ENCODE measurements around the gene TEP1. TPM values are rescaled to one million over a fixed set of nuclear protein-coding genes. Genes with fewer than 3 reads are reported as not detected.

Gene TEP1
- total RNA-seq = 10 to 100 TPM; 17.2 to 28.8 (median 22.9) TPM

GRCh38 chr14:20412876-20413743 lies at the start of gene TEP1:
Gene TEP1, minus strand, starts transcription at chr14:20413501. Its CDS starts 5,062 bp downstream, at chr14:20408439.
- intact Hi-C loops (cut with DNase I) = loop anchor here (5.0 kb wide), 2 partner anchors 194 to 269 kb away; partner anchors contain the start of gene RNASE4
- under 1% methylated on average over 40 of the region's 43 CpGs for WGBS
- peak within 1 kb of the TSS; percentile 68 to 93 (median 84) for H3K4me3 ChIP-seq
- H3K27me3 ChIP-seq = no peaks in the 10 kb centered on the region
- peak; percentile 96 for DNase-seq (ENCODE audit: extremely low spot score)
- peak within 1 kb of the TSS; percentile 88 to 99 (median 98) for H3K27ac ChIP-seq (replicated peaks in 1 of 4)
- H3K9me3 ChIP-seq = no peaks in the 10 kb centered on the region
- peaks cover 16 to 27% (median 26%) of the 10 kb centered on the region in 4 donors for H3K4me1 ChIP-seq
- TF ChIP-seq EP300 (IDR thresholded peaks at IDR 0.05) (no peak), CTCF (IDR thresholded peaks at IDR 0.05) (no peak), POLR2AphosphoS5 (IDR thresholded peaks at IDR 0.05) (peak; percentile 84 to 92), POLR2A (IDR thresholded peaks at IDR 0.05; ENCODE audit: low read depth) (peak; percentile 67)
- peaks cover under 1 to 4% (median 2%) of the 10 kb centered on the region in 4 donors for H3K36me3 ChIP-seq

GRCh38 chr14:20461225-20462141 lies 48.2 kb upstream of the TEP1 start, which contains the start of gene PIP4P1:
Gene PIP4P1, minus strand, starts transcription at chr14:20461434. Its CDS starts 109 bp downstream, at chr14:20461325.
- DNase-seq (ENCODE audit: extremely low spot score) = peak; percentile 100
- peak within 1 kb of the TSS; percentile 74 to 99 (median 94) for H3K4me3 ChIP-seq
- WGBS = under 1% methylated on average over 40 of the region's 67 CpGs
- H3K27ac ChIP-seq (replicated peaks in 1 of 4) = peak within 1 kb of the TSS; percentile 95 to 97 (median 96)
- peaks cover 21 to 38% (median 31%) of the 10 kb centered on the region in 4 donors for H3K4me1 ChIP-seq
- intact Hi-C loops (cut with DNase I) = loop anchor here (2.0 to 10.0 kb wide), 4 partner anchors 134 to 643 kb away; partner anchors contain the start of genes METTL17 and TMEM253
- H3K9me3 ChIP-seq = no peaks in the 10 kb centered on the region
- H3K27me3 ChIP-seq = no peaks in the 10 kb centered on the region
- peak; percentile 91 to 98 for TF ChIP-seq POLR2AphosphoS5 (IDR thresholded peaks at IDR 0.05)
- peak; percentile 85 for TF ChIP-seq POLR2A (IDR thresholded peaks at IDR 0.05; ENCODE audit: low read depth)
- peak in 1 of 3 experiments; percentile 15 for TF ChIP-seq CTCF (IDR thresholded peaks at IDR 0.05)
- TF ChIP-seq EP300 (IDR thresholded peaks at IDR 0.05) = no peak
- H3K36me3 ChIP-seq = peaks cover 25 to 36% (median 33%) of the 10 kb centered on the region in 4 donors

GRCh38 chr14:20460458-20461224 lies 47.3 kb upstream of the TEP1 start:
- Histone ChIP-seq H3K27ac (replicated peaks in 1 of 4) (peak overlapping the region; percentile 95 to 97 (median 96)), H3K4me3 (peak overlapping the region; percentile 74 to 99 (median 94)), H3K27me3 (no peaks in the 10 kb centered on the region), H3K9me3 (no peaks in the 10 kb centered on the region), H3K4me1 (peaks cover 30 to 46% (median 39%) of the 10 kb centered on the region in 4 donors), H3K36me3 (peaks cover 25 to 41% (median 35%) of the 10 kb centered on the region in 4 donors)
- TF ChIP-seq EP300 (IDR thresholded peaks at IDR 0.05) = no peak
- TF ChIP-seq CTCF (IDR thresholded peaks at IDR 0.05) = no peak
- TF ChIP-seq POLR2AphosphoS5 (IDR thresholded peaks at IDR 0.05) = no peak
- TF ChIP-seq POLR2A (IDR thresholded peaks at IDR 0.05; ENCODE audit: low read depth) = no peak
- 22% methylated on average over 10 of the region's 32 CpGs for WGBS
- DNase-seq (ENCODE audit: extremely low spot score) = no peak
- intact Hi-C loops (cut with DNase I) = loop anchor here (2.0 to 10.0 kb wide), 4 partner anchors 133 to 644 kb away; partner anchors contain the start of genes METTL17 and TMEM253

All from esophagus muscularis mucosa (tissue), 4 donors.